ENCODE data around the gene ABCA13.

GRCh38 chr7:48610705-48611104, 439.4 kb downstream of the ABCA13 start:
- TF ChIP-seq POLR2AphosphoS5 (IDR thresholded peaks at IDR 0.05; ENCODE audit: borderline replicate concordance, low read depth, low read length) (no peak), EZH2 (IDR thresholded peaks at IDR 0.05) (no peak)
